ENCODE measurements around the gene PALD1. TPM values are rescaled to one million over a fixed set of nuclear protein-coding genes. Genes with fewer than 3 reads are reported as not detected.
A peak's percentile ranks its signal among the peaks of the same experiment; 100 is the strongest.
"Not testable (repeated sequence)": the region's sequence is repeated elsewhere in the genome, so short reads cannot be mapped to it uniquely, and the experiment has no call there.

Gene PALD1
- total RNA-seq, 1 donor from 2014 or later, result 19.8 TPM

- no peak for DNase-seq
Observed at GRCh38 chr10:70571636-70572439, 93.3 kb downstream of the PALD1 start.

DNA sequence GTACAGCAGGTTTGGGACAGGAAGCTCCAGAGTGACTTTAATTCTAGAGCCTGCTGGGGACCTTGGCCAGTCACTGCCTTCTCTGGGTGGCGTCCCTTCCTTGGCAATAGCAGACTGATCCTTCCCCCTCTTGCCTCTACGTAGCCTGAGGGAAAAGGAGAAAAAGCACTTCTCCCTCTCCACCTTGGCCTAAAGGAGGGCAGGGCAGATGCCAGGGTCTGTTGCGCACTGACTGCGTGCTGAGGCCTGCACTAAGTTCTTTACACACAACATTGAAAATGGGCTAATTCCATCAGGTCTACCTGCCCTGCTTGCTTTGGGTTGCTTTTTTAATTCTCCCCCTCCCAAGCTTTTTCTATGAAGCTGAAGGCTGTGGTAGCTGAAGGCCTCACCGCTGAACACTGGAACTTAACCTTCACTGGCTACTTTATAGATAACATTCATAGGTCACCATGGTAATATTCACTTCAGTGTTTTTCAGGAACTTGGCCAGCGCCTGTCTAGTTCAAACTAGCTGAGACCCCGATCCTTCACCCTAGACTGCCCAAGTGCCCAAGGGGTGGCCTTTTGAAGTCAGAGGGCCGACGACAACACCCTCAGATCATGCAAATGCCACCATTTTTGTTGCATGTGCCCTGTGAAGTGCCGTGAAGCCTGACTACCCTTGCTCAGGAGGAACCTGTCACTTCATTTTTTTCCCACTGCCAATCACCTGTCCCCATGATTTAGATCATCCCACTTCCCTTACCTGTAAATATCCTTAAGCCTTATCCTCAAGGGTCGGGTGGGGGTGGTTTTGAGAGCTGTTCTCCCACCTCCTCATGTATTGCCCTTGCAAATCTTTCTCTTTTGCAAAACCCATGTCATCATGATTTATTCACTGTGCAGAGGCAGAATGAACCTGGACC, 95.3 kb downstream of the PALD1 start:
- no peak for DNase-seq

DNA sequence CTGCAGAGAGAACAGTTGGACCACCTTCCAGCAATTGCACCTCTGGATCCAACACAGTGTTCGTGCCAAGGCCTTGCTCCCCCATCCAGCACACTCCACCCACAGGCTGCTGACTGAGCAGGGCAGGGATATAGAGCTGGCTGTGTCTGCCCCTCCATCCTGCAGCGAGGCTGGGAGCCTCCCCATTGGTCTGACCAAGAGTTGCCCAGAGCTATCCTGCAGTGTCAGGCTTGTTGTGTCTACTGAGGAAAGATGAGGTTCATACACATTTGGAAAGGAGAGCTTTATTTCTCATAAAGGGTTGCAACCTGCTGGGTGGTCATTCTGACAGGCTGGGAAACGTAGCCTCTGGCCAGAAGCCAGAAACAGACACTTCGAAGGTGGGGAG, 96.9 kb downstream of the PALD1 start:
- no peak for DNase-seq

- peak; percentile 60 for DNase-seq
Observed at GRCh38 chr10:70575874-70576802, 97.6 kb downstream of the PALD1 start.

DNA sequence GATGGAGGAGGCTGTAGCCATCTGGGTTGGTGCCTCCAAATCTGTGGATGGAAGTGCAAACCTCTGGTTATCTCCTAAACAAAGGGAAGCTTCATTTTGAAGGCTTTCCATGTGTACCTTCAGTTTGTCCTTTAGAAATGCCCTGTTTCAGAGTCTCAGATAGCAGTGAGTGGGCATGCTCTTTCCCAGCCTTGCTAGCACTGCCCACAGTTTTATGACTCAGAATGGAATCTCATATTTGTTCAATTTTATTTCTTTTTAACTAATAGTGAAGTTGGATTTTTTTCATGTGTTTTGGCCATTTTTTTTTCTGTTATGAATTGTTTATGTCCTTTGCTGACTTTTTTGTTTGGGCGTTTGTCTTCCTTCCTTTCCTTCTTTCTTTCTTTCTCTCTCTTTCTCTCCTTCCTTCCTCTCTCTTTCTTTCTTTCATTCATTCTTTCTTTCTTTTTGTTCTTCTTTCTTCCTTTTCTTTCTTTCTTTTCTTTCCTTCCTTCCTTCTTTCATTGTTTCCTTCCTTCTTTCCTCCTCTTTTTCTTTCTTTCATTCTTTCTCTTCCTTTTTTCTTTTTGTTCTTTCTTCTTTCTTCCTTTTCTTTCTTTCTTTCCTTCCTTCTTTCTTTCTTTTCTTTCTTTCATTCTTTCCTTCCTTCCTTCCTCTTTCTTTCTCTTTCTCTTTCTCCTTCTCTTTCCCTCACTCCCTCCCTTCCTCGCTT, 98.4 kb downstream of the PALD1 start:
- DNase-seq, result no peak

DNA sequence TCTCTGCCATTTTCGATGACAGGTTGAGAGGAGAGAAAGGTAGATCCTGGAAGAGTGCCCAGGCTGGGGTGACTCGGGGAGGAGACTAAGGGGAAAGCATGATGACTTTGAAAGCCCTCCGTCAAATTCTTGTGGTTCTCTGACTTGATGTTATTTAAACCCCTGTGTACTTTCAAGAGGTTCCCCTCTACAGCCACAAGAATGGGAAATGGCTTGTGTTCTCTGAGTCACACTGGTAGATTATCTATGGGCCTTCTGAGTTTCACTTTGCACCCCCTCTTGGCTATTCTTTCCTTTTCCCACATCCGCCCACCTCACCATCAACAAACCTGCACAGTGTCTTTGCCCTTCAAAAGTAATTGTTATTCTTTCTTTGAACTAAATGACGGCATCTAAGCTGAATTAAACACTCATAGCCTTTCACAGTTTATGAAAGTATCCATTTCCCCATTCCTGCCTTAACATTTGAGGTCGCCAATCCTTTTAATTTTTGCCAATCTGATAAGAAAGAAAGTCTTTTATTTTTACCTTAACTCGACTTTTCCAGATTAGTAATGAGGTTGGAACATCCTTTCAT, 99.9 kb downstream of the PALD1 start:
- no peak for DNase-seq

- no peak for DNase-seq
Observed at GRCh38 chr10:70579234-70580002, 100.9 kb downstream of the PALD1 start.

DNA sequence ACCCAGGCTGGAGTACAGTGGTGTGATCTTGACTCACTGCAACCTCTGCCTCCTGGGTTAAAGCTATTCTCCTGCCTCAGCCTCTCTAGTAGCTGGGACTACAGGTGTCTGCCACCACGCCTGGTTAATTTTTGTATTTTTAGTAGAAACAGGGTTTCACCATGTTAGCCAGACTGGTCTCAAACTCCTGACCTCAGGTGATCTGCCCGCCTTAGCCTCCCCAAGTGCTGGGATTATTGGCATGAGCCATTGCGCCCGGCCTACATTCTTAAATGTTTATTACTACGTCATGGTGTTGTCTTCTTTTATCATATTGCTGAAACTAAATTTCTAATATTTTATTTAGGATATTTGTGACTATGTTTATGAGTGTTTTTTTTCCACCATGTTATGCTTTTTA, 102.6 kb downstream of the PALD1 start:
- DNase-seq, result not testable (repeated sequence)

GRCh38 chr10:70582793-70583668, 104.5 kb downstream of the PALD1 start:
- DNase-seq, result no peak

DNA sequence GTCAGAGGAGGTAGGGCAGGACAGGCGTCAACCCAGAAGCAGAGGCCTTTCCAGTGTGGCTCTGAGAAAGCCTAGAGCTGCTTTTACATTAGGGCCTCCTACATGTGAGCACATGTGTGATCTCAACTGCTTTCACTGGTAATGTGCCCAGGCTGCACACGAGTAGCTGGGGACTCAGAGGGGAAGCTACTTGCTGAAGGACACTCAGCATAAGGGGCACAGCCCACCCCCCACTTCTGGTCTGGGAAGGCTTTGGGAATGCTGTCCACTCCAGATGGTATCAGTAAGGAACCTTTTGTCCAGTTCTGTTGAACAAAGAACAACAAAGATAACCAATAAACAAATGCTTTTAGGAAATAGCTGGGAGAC, 105.1 kb downstream of the PALD1 start:
- no peak for DNase-seq

GRCh38 chr10:70584366-70584765, 105.8 kb downstream of the PALD1 start:
- no peak for DNase-seq

- peak; percentile 95 for DNase-seq
Observed at GRCh38 chr10:70584909-70585544, 106.5 kb downstream of the PALD1 start.

DNA sequence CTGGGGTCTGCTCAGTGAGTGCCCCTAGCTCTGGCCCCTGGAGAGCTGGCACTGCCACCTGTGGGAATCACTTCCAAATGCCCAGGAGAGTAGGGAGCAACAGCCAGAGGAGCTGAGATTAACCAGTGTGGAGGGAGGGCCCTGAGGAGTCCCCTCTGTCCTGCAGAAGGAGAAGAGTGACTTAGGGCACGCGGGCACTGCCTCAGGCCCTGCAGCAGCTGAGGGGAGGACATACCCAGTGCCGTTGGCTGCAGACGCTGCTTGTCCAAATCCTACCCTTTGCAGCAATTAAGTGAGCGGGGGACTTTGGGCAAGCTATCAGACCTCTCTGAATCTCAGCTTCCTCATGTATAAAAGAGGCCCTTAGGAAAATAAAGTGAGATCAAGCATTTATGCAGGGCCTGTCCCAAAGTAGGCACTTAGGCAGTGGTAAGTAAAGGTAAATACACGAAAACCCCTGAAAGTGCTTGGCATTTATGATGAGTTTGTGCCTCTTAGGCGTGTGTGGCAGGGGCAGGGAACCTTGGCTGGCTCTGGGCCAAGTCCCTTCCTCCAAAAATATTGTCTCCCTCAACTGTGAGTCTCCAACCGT, 107.1 kb downstream of the PALD1 start:
- DNase-seq, result peak; percentile 74

GRCh38 chr10:70586348-70586930, 107.9 kb downstream of the PALD1 start:
- no peak for DNase-seq

- DNase-seq, result peak; percentile 46
Observed at GRCh38 chr10:70587045-70587658, 108.6 kb downstream of the PALD1 start.

- no peak for DNase-seq
Observed at GRCh38 chr10:70588255-70588654, 109.7 kb downstream of the PALD1 start.

DNA sequence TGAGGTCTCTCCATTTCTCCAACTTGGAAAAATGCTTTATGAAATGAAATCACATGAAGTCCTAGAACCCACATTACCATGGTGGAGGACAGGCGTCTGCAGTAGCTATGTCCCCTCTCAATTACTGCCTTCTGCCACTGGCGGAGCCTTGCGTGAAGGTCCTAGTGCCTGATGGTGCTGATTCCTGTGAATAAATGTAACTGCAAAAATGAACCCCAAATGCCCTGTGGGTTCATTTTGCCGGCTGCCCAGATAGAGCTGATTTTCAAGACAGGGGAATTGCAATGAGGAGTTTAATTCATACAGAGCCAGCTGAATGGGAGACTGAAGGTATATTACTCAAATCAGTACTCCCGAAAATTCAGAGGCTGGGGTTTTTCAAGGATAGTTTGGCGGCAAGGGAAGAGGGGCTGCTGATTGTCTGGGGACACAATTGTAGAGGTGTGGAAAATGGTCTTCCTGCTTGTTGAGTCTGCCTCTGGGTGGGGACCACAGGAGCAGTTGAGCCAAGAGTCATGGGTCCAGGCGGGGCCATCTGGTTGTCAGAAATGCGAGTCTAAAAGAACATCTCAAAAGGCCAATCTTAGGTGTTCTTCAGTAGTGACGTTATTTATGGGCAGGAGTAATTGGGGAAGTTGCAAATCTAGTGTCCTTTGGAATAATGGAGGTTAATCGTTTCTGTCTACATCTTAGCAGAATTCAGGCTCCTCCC, 110.4 kb downstream of the PALD1 start:
- DNase-seq, result peak; percentile 82

All from tongue (tissue), 2 donors.